Measurements from ENCODE around the gene SLCO6A1. TPM values are rescaled to one million over a fixed set of nuclear protein-coding genes. Genes with fewer than 3 reads are reported as not detected.

SLCO6A1 gene
- total RNA-seq (not detected), polyA plus RNA-seq (not detected), total RNA-seq (0 reads per million in 6 experiments)

DNA sequence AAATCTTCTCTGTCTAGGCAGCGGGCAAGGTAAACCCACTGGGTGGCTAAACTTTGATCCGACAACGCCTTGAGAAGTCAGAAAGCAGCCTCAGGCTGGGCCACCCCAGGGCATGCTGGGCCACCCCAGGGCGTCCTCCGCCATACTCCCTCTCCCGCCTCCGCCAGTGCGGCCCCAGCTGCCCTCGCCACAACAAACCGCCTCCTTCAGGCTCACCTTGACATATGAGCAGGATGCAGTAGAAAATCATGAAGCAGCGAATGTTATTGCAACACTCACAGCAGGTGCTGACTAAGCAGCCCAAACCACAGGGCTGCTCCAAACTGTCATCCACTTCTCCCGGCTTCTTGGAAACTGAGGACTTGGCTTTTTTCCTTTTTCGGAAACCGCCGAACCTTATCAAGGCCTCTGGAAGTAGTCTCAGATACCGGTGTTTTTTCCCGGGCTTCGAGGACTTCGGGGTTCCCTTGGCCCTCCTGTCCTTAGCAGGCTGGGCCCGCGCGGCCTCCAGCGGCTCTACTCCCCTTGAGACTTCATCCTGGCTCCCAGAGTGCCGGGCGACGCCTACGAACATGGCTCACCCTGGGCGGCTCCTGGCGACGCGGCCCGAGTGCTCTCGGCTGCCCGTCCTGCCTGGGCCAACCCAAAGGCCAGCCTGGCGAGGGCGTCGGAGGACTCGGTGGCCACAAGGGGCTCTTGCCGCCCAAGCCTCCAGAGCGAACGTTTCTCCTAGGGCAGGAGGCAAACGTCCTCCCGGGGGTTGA, at the start of gene SLCO6A1:
Gene SLCO6A1 (minus strand): TSS at position 731 of the 764 bp plus-strand sequence. CDS start 157 bp downstream, at position 574.
- peaks cover 0 to 2% (median 0%) of the 10 kb centered on the region in 9 donors for H3K9me3 Mint-ChIP-seq
- no peak within 1 kb of the TSS for H3K4me3 Mint-ChIP-seq
- no peak for ATAC-seq
- POLR2A ChIA-PET, result no interaction called here
- DNase-seq, result no peak
- H3K27me3 Mint-ChIP-seq, result peaks cover 0 to 3% (median 0%) of the 10 kb centered on the region in 5 donors
- H3K27ac Mint-ChIP-seq, result no peak within 1 kb of the TSS
- no peaks in the 10 kb centered on the region for H3K36me3 Mint-ChIP-seq
- H3K4me1 Mint-ChIP-seq, result no peaks in the 10 kb centered on the region

DNA sequence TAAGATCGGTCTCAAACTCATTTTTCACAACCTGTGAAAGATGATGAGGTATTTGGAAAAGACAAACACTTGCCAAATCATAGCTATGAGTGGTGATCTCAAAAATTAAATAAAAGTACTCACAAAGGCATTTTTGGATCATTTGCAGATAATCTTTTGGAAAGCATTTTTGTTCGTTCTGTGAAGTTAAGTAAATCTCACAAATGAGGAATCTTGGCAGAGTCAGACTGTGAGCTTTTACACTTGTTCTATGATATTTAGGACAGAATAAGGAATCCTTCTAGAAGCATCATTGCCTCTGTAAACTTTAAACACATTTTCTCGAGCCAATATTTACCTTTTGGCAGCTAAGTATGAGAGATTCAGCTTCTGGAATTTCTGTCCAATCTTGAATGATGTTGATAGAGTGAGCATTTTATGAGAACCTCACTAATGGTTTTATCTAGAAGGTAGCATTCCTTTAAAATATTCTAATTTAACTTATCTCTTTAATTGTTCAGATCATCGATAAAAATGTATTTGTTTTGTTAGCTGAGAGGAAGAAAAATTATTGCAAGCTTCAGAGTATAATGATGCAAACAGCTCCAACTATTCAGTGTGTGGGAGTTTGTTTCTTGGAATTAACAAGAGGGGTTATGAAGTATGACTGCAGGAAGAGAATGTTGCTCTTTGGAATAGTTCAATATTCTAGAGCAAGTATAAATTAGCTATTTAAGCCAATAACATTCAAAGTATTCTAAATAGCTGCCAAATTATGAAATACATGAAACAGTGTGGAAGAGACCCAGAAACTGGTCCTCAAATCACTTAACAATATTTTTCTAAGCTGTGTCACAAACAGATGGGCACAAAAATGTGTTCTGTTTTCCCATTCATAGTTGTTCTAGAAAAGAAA, 48.6 kb upstream of the SLCO6A1 start:
- POLR2A ChIA-PET, result no interaction called here
- DNase-seq (no peak), ATAC-seq (no peak)
- H3K9me3 Mint-ChIP-seq, result peaks cover 0 to 11% (median 5%) of the 10 kb centered on the region in 9 donors
- peaks cover 0 to 3% (median 0%) of the 10 kb centered on the region in 5 donors for H3K27me3 Mint-ChIP-seq
- no peaks in the 10 kb centered on the region for H3K36me3 Mint-ChIP-seq
- H3K4me3 Mint-ChIP-seq, result no peak overlapping the region
- H3K4me1 Mint-ChIP-seq, result no peaks in the 10 kb centered on the region
- no peak overlapping the region for H3K27ac Mint-ChIP-seq

DNA sequence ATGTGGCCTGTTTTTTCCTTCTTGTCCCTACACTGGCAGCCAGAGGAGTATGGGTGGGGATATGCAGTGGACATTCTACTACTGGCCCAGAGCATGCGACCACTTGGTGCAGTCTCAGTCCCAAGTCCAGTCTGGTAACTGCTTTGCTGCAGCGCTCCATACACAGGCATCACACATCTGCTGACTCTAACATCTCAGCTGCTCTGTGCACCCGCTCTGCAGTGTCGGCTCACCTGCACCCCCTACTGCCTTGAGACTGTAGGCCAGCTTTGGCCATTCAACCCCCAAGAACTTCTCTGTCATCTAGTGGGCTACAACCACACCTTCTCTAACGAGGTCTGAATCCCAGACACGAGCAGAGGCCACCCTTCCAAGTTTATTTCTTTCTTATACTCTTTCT, 46.4 kb upstream of the SLCO6A1 start:
- Mint-ChIP-seq H3K27me3 (peaks cover 0 to 1% (median 0%) of the 10 kb centered on the region in 5 donors), H3K4me3 (no peak overlapping the region), H3K27ac (no peak overlapping the region), H3K36me3 (no peaks in the 10 kb centered on the region), H3K9me3 (peaks cover 0 to 6% (median 2%) of the 10 kb centered on the region in 9 donors), H3K4me1 (peaks cover 0 to 5% (median 0%) of the 10 kb centered on the region in 4 donors)
- POLR2A ChIA-PET, result no interaction called here
- ATAC-seq, result no peak
- no peak for DNase-seq

GRCh38 chr5:102542057-102542456, 43.3 kb upstream of the SLCO6A1 start:
- Mint-ChIP-seq H3K27ac (no peak overlapping the region), H3K4me1 (peaks cover 0 to 5% (median 0%) of the 10 kb centered on the region in 4 donors), H3K4me3 (no peak overlapping the region), H3K27me3 (peaks cover 0 to 5% (median 0%) of the 10 kb centered on the region in 5 donors), H3K36me3 (no peaks in the 10 kb centered on the region), H3K9me3 (no peaks in the 10 kb centered on the region)
- ATAC-seq (no peak), DNase-seq (no peak)
- POLR2A ChIA-PET, result no interaction called here

GRCh38 chr5:102539996-102540728, 41.4 kb upstream of the SLCO6A1 start:
- H3K4me1 Mint-ChIP-seq, result peaks cover 0 to 5% (median 0%) of the 10 kb centered on the region in 4 donors
- H3K27ac Mint-ChIP-seq, result no peak overlapping the region
- no peak overlapping the region for H3K4me3 Mint-ChIP-seq
- H3K9me3 Mint-ChIP-seq, result no peaks in the 10 kb centered on the region
- no peaks in the 10 kb centered on the region for H3K36me3 Mint-ChIP-seq
- ATAC-seq, result no peak
- no peak for DNase-seq
- POLR2A ChIA-PET, result no interaction called here
- peaks cover 0 to 8% (median 0%) of the 10 kb centered on the region in 5 donors for H3K27me3 Mint-ChIP-seq

GRCh38 chr5:102539562-102539961, 40.8 kb upstream of the SLCO6A1 start:
- POLR2A ChIA-PET, result no interaction called here
- Mint-ChIP-seq H3K36me3 (no peaks in the 10 kb centered on the region), H3K9me3 (no peaks in the 10 kb centered on the region), H3K27ac (no peak overlapping the region), H3K4me1 (peaks cover 0 to 5% (median 0%) of the 10 kb centered on the region in 4 donors), H3K27me3 (peaks cover 0 to 8% (median 0%) of the 10 kb centered on the region in 5 donors), H3K4me3 (no peak overlapping the region)
- ATAC-seq (no peak), DNase-seq (no peak)

DNA sequence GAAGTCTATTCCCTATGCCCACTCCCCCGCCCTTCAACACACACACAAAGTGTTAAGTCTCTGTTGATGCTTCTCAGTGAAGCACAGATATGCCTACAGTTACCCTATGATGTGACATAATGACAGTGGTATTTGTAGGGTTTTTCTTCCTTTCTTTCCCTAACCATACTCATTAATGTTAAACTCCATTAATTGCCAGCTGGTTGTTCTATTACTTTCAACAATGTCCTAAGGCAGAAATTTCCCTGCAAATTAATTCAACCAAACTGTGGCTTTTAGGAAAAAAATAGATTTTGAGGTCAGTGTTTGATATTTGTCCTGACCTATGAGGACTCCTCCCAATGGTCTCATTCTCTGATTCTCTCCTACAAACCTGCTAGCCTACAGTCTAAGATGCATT, 38.2 kb upstream of the SLCO6A1 start:
- peaks cover 0 to 3% (median 0%) of the 10 kb centered on the region in 4 donors for H3K4me1 Mint-ChIP-seq
- no peak overlapping the region for H3K4me3 Mint-ChIP-seq
- ATAC-seq (no peak), DNase-seq (no peak)
- POLR2A ChIA-PET, result no interaction called here
- H3K9me3 Mint-ChIP-seq, result no peaks in the 10 kb centered on the region
- H3K27me3 Mint-ChIP-seq, result peaks cover 0 to 9% (median 3%) of the 10 kb centered on the region in 5 donors
- H3K36me3 Mint-ChIP-seq, result no peaks in the 10 kb centered on the region
- H3K27ac Mint-ChIP-seq, result no peak overlapping the region

GRCh38 chr5:102536323-102536928, 37.6 kb upstream of the SLCO6A1 start:
- POLR2A ChIA-PET, result no interaction called here
- Mint-ChIP-seq H3K36me3 (no peaks in the 10 kb centered on the region), H3K9me3 (no peaks in the 10 kb centered on the region), H3K4me3 (no peak overlapping the region), H3K27ac (no peak overlapping the region), H3K27me3 (peaks cover 0 to 9% (median 3%) of the 10 kb centered on the region in 5 donors), H3K4me1 (peaks cover 0 to 2% (median 0%) of the 10 kb centered on the region in 4 donors)
- DNase-seq, result peak in 2 of 10 donors; percentile 2 to 7
- no peak for ATAC-seq

DNA sequence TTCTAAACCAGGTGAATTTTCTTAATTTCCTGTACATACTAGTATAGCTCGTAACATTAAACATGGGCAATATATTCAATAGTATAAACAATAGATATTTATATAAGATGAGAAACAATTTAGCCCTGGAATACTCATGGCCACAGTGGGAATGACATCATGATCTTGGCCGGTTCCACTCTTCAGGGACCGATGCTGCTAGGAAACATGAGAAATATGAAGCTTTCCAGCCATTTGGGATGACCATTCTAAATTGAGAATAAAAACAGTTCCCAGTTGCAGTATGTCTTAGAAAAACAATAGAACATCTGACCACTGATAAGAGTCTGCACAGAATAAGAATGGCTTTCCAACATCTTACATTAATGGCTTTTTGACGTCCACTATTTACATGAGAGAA, 33.3 kb upstream of the SLCO6A1 start:
- Mint-ChIP-seq H3K4me3 (no peak overlapping the region), H3K4me1 (peaks cover 0 to 7% (median 0%) of the 10 kb centered on the region in 4 donors), H3K36me3 (no peaks in the 10 kb centered on the region), H3K27me3 (peaks cover 2 to 18% (median 5%) of the 10 kb centered on the region in 5 donors), H3K9me3 (no peaks in the 10 kb centered on the region), H3K27ac (no peak overlapping the region)
- DNase-seq (no peak), ATAC-seq (no peak)
- POLR2A ChIA-PET, result no interaction called here

DNA sequence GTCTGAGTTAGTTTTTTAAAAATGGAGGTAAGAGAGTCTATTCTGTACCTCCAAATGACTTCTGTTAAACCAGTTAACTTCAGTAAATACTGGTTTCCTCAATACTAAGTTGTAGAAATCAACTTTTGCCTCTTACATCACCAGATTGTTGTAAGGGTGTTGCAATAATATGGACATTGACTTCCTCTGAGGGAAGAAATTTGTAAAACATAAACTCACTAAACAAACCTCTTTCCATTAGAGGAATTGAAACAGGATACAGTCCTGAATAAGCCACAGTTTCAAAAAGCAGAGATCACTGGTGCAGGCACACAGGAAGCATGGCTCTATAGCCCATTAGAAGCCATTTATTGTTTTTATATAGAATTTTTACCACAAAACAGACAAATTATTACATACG, 32.7 kb upstream of the SLCO6A1 start:
- peaks cover 1 to 18% (median 3%) of the 10 kb centered on the region in 5 donors for H3K27me3 Mint-ChIP-seq

DNA sequence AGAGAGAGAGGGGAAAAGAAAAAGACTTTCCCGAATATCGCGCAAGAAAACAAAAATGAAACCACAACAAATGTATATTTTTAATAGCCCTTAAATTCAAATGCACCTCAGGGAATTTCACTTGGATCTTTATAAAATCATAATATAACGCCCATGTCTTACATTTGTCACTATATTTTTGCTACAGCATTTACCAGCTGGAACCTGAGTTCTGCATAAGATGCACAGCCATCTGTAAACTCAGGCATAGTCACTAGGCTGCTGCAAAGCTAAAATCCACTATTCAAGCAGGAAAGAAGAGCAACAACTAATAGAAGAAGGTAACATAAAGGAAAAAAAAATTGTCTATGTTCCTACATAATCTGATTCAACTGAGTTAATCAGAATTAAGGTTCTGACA, 30.6 kb upstream of the SLCO6A1 start:
- Mint-ChIP-seq H3K4me3 (no peak overlapping the region), H3K4me1 (peaks cover 0 to 7% (median 0%) of the 10 kb centered on the region in 4 donors), H3K27me3 (peaks cover 1 to 18% (median 3%) of the 10 kb centered on the region in 5 donors), H3K36me3 (peaks cover 0 to 2% (median 0%) of the 10 kb centered on the region in 3 donors), H3K27ac (no peak overlapping the region), H3K9me3 (peaks cover 0 to 10% (median 1%) of the 10 kb centered on the region in 9 donors)
- DNase-seq (no peak), ATAC-seq (no peak)
- POLR2A ChIA-PET, result no interaction called here

More for the DNA sequence above, 32.7 kb upstream of the SLCO6A1 start:
- Mint-ChIP-seq H3K4me3 (no peak overlapping the region), H3K9me3 (no peaks in the 10 kb centered on the region), H3K27ac (no peak overlapping the region), H3K36me3 (no peaks in the 10 kb centered on the region), H3K4me1 (peaks cover 0 to 7% (median 0%) of the 10 kb centered on the region in 4 donors)
- no peak for DNase-seq
- POLR2A ChIA-PET, result no interaction called here
- ATAC-seq, result no peak

DNA sequence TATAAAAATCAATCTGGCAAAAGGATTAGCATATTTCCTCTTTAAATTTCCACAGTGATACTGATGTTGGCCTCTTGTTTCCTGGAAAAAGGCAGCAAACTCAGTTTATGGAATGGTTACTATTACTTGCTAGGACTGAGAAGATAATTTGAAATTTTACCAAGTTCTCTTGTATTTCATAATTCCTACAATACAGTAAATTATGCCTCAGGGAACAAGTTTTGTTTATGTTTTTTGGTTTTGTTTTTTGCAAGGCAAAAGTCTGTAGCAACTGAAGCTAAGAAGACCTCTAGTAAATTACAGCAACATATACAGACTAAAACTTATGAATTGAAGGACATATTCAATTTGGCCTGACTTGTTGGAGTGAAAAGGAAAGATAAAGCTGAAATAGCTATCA, 30.2 kb upstream of the SLCO6A1 start:
- Mint-ChIP-seq H3K36me3 (peaks cover 0 to 6% (median 0%) of the 10 kb centered on the region in 3 donors), H3K27me3 (peaks cover 1 to 18% (median 3%) of the 10 kb centered on the region in 5 donors), H3K4me1 (peaks cover 0 to 12% (median 0%) of the 10 kb centered on the region in 4 donors), H3K27ac (no peak overlapping the region), H3K9me3 (peaks cover 0 to 14% (median 5%) of the 10 kb centered on the region in 9 donors), H3K4me3 (no peak overlapping the region)
- ATAC-seq, result no peak
- no peak for DNase-seq
- POLR2A ChIA-PET, result no interaction called here
